GM19324 (cell line): ENCODE measurements around the gene GRPEL1.

Experiments used
- ATAC-seq: cut with Tn5 transposase; IDR thresholded peaks from one replicate; pipeline ENCODE4 v1.9.1; 2021; ENCODE audit warnings: mild to moderate bottlenecking, moderate library complexity; ENCODE audit not compliant: unreplicated experiment, low FRiP score

GRPEL1 gene

DNA sequence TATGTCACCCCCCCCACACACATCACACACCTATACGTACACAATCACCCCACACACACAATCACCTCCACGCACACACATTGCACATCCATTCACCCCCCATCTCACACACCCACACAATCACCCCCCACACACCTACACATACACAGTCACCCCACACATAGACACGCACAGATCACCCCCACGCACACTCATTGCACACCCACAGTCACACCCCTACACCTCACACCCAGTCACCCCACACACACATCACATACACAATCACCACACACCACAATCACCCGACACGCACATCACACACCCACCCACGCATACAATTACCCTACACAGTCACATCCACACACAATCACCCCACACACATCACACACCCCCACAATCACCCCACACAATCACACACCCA, 40.6 kb downstream of the GRPEL1 start:
- ATAC-seq, result no peak

DNA sequence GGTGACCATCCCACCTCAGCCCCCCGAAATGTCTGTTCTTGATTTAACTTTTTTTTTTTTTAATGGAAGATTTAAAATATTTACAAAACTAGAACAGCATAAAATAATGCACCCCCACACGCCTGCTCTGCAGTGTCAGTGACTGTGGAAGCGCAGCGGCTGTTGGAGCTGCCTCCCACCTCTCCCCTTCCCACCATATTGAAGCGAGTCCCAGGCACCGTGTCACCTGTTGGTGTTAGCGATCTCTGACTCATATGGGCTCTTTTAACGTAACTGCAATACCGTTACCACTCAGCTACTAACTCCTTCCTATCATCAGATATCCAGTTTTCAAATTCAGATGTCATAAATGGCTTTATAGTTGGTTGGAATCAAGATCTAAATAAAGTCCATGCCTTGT, 41.8 kb downstream of the GRPEL1 start:
- ATAC-seq, result no peak

DNA sequence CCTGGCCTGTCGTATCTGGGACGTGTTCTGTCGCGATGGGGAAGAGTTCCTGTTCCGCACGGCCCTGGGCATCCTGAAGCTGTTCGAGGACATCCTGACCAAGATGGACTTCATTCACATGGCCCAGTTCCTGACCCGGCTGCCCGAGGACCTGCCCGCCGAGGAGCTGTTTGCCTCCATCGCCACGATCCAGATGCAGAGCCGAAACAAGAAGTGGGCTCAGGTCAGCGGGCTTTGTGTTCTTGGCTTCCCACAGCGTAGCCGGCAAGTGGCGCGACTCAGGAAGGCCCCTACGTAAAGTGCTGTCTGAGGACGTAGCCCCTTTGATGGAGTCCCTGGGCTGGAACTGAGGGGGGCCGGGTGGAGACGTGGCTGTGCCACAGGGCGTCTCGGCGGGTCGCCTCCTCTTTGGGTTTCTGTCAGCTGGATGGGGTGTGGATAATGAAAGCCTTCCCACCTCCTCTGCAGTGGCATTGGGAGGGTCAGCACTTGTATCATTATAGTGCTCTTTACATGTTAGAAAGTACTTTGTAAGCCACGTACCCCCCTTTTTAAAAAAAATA, 42.7 kb downstream of the GRPEL1 start:
- no peak for ATAC-seq

DNA sequence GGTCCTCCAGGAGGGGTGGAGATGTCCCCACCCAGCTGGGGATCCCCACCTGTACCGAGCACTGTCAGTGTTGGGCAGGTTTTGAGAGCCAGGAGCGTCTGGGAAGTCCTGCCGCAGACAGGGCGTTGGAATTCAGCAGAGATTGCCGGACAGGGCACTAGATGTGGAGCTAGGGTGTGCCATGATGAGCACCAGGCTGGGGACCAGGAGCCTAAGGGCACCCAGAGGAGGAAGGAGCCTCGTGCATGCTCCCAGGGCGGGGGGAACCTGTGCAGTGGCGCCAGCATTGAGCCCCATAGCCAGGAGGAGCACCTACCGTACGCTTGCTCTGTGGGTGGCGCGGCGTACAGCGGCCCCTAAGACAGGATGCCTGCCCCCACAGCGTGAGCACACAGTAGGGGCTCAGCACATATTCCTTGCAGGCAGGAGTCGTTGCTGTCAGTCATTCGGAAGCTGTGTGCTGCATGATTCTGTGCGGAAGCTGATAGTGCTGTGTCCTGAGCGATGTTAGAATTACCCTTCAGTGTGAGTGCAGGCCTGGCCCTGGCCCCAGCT, 43.5 kb downstream of the GRPEL1 start:
- no peak for ATAC-seq

DNA sequence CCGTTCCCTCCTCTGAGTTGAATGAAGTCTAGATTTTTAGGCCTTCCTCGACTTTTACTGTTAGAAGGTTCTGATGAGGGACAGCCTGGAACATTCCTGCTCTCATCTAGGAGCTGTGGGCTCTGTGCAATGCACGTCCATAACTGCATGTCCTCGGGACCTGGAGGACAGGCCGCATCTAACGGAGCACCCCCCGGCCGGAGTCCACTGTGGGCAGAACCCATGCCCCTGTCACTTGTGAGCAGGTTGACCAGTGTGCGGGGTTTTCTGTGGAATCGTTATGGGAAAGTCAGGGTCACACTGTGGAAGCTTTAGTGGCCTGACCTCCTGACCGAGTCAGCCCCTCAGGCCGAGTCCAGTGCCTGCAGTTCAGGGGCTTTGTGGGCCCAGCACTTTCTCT, 44.0 kb downstream of the GRPEL1 start:
- no peak for ATAC-seq

DNA sequence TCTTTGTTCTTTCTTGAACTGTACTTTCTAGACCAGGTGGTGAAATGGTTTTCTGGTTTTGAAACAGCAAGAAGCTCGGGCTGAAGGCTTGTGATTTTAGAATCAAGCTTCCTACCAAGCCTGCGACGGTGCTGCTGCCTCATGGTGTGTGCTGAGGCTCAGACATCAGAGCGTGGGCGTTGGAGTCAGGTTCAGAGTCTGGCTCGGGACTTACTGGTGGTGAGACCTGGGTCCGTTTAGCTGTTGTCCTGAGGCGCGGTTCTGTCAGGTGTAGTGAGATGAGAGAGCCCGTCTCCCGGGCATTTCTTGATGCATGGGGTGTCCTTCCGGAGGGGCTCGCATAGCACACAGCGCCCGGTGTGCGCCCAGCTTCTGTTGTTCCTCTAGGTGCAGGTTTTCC, 44.4 kb downstream of the GRPEL1 start:
- ATAC-seq, result no peak

DNA sequence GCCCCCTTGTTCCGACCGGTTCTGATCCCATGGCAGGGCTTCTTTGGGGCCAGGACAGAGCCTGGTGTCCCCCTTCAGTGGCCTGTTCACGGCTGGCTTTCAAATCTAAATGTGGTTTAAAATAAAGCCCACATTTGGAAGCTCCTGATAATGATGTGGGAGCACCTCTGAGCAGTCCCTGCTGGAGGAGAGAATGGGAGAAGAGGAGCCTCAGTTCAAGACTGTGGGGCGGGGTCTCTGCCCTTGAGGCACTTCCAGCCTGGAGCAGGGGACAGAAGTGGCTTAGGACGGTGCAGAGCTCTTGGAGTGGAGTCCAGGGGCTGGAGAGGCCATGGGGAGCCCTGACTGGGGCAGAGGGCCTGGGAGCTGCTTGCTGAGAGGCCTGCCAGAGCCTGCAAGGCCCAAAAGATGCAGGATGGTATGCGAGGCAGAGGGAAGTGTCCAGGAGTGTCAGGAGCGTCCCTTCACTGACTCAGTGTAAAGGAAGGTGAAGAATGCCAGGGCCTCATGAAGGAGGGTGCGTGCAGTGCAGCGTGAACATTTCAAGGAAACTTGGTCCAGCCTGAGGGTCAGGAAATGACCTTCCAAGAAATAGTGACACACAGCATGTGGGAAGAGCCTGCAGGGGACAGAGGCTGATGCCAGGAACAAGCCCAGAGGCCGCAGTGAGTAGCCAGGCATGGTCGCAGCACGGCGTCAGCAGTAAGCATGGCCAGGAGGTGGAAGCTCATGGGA, 45.8 kb downstream of the GRPEL1 start:
- ATAC-seq, result no peak

DNA sequence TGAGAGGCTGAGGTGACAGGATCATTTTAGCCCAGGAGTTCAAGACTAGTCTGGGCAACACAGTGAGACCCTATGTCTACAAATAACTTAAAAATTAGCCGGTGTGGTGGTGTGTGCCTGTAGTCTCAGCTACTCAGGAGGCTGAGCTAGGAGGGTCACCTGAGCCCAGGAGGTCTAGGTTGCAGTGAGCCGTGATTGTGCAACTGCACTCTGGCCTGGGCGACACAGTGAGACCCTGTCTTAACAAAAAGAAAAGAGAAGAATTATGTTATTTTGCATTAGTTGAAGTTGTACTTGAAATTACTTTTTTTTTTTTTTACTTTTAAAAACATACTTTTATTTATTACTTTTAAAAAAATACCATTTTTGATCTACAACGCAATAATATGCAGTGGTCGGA, 46.5 kb downstream of the GRPEL1 start:
- ATAC-seq, result no peak

DNA sequence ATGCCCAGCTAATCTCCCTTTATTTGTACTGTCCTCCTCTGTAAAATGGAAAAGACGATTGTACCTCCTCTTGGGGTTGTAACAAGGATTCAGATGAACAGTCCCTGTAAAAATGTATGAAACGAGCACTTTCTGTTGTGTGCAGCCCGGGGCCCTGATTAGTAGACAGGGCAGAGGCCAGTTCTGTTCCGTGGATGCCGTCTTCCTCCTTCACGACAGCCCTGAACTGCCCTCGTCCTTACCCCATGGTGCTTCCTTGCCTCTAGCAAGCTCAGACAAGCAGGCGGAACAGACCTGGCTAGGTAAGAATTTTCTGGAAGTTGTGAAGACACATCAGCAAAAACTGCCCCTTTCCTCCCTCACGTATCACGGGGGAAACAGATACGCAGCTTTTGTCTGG, 47.0 kb downstream of the GRPEL1 start:
- ATAC-seq, result no peak

DNA sequence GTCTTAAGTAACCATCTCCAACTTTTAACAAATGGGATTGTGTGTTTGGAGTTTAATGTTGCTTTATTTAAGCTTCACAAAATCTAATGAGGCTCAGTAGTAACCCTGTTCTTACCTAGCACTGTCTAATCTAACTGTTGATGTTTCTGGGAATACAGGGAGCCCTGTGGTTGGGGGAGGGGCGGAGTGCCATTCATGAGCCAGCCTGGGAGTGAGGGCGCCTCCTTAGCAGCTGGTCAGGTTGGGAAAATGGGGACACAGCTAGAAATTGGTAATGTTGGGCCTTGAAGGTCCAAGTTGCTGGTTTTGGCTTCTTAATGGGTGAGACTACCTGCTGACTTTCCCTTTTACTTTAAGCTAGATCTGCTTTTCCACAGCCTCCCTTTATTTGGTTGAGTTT, 47.6 kb downstream of the GRPEL1 start:
- no peak for ATAC-seq

DNA sequence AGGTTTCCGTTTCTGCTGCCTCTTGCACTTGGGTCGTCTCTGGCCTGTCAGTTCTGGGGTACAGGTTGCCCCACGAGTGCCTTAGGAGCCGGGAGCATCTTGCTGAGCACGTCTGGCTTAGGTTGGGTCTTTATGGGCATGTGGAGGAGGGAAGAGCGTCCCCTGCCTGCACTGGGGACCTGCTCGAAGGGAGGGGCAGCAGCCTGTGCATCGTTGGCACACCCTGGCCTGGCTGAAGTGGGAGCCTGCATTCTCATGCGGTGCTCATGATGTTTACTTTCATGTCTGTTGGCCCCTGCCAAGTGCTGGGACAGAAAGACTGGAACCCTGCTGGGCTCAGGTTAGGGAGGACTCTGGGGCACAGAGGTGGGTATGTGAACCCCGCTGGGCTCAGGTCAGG, 48.5 kb downstream of the GRPEL1 start:
- no peak for ATAC-seq

DNA sequence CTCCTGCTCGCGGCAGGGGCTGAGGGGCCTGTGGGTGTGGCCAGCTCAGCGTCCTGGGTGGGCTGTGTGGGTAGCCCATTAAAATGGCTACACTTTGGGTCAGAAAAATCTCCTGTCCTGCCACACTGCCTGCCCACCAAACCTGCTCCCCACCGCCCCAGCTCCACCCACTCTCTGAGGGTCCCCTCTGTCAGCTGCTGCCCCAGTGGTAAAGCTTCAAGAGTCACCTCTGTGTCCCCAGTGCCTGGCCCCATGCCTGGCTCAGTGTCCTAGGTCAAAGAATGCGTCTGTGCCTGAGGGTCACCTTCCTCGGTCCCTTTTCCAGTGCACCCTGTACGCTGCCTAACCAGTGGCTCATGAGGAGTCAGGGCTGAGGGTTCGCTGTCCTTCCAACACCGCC, 49.6 kb downstream of the GRPEL1 start:
- no peak for ATAC-seq

DNA sequence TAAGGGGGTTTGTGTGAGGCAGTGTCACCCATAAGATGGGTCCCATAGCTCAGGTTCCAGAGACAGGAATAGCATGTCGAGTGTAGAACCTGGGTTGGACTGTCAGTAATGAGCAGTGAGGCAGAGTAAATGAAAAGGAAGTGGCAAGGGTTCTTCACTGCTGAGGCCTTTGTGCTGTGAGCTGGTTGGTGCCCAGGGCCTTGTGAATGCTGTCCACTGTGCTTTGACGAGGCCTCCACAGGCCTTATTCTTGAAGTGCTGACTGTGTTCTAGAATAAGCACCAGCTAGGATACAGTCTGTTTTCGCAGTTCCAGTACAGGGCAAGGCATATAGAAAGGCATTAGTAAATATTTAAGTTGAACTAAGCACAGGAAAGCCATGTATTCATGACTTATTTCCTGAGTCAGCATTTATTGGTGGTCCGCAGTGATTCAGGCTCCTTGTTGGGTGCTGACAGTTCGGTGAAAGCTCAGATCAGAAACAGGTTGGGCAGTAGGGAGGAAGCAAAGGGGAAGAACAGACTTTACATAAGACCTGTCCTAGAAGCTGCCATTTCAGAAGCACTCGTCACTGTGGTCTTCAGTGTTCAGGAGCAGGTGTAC, 50.3 kb downstream of the GRPEL1 start:
- no peak for ATAC-seq

DNA sequence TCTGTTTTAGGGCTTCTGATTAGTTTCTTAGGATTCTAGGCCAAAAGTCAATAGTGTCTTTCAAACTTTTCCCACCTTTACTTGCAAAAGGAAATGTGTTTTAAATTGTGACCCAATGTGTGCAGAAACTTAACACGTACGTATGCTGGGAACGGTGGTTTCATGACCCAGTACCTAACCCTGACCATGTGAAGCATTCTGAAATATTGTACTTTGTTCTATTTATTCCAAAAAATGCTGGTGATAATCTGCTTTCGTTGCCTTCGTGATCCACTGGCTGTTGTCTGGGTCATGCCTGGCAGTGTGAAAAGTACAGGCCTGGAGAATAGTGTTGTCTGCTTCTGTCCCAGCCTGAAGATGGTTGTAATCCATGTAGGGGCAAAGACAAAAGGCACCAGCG, 51.4 kb downstream of the GRPEL1 start:
- ATAC-seq, result no peak

DNA sequence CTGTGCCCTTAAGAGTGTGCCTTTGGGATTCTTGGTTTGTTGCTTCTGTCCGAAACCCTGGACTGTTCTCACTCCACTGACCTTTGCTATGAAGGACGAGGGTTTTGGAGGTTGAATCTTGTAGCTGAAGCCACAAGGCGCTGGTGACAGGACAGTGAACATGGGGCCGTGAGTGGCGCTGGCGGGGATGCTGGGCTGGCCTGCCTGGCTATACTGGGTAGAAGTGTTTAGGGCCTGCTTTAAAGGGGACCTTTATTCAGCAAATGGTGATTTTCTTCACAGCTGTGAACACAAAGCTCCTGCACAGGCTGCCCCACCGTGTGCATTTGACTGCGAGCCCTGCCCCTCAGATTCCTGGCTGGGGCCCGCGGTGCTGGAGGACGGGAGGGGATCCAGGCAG, 51.8 kb downstream of the GRPEL1 start:
- ATAC-seq, result no peak

DNA sequence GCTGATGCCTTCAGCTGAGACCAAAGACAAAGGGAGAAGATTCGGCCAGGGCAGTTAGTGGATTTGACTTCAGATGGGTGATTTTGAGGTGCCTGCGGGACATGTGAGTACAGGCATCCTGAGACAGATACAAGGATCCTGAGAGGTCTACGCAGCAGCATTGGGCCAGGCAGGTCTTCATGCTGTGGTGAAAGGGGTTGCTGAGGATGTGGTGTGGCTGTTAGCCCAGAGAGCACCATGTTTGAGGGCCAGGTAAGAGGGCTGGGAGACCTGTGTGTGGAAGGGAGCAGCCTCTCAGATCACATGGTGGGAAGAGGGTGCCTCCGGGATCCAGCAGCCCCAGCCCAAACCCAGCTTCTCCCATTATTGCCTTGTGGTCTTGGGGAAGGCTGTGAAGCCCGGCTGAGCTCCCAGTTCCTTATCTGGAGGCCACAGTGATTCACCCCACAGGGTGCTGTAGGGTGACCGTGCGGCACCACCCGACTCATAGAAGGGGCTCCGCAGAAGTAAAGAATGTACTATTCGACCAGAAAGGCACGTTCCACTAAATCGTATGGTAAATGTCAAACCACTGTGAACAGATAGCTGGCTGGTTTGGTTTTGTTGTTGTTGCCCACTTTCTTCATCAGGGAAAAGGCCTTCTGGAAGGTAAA, 52.4 kb downstream of the GRPEL1 start:
- ATAC-seq, result no peak

DNA sequence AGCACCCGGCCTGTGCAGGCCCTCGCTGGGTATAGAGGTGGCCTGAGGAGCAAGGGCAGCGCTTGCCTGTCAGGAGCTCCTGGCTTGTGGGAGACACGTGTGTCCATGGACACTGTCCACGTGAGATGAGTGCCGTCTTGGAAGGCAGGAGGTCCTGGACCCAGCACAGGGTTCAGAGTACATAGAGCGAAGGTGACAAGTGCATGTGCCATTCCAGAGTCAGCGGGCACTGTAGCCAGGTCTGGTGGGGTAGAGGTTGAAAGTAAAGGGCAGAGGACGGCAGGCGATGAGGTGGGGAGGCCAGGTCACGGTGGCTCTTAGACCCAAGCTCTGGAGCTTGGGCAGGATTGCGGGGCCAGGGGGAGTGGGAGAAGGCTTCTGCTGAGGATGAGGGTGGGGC, 53.0 kb downstream of the GRPEL1 start:
- no peak for ATAC-seq

DNA sequence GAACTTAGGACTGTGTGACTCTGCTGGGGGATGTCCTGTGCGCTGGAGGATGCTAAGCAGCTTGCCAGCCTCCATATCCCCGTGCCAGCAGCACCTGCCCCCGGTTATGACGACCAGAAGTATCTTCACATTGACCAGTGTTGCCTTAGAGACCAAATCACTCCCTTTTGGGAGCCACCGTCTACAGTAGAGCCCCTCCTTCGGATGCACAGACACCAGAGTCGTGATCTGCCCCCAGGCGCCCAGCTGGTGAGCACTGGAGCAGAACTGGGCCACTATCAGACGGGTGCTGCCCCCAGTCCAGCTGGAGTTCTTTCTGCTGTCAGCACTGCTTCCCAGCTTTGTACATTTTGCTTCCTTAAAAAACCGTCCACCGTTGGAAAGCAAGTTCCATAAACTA, 54.7 kb downstream of the GRPEL1 start:
- ATAC-seq, result no peak

DNA sequence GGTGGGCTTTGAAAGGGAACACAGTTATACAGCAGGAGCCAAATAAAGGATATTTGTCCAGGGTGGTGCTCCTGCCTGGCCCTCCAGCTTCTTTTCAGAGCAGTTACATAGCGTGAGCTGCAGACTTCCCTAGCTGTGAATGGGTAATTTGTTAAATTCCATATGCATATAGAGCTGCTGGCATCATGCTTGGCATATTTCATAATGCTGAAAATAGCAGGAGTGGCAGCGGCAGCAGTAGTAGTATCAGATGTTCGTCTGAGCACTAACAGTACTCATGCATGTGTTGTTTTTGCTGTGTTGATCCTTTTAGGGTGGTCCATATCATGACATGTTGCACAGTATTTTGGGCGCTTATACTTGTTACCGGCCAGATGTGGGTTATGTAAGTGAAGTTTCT, 58.3 kb downstream of the GRPEL1 start:
- ATAC-seq, result no peak
